ENCODE results near the gene SNCA. TPM values are rescaled to one million over a fixed set of nuclear protein-coding genes. Genes with fewer than 3 reads are reported as not detected.

The SNCA gene
- 100 to 1,000 TPM; 180 to 231 TPM for total RNA-seq

DNA sequence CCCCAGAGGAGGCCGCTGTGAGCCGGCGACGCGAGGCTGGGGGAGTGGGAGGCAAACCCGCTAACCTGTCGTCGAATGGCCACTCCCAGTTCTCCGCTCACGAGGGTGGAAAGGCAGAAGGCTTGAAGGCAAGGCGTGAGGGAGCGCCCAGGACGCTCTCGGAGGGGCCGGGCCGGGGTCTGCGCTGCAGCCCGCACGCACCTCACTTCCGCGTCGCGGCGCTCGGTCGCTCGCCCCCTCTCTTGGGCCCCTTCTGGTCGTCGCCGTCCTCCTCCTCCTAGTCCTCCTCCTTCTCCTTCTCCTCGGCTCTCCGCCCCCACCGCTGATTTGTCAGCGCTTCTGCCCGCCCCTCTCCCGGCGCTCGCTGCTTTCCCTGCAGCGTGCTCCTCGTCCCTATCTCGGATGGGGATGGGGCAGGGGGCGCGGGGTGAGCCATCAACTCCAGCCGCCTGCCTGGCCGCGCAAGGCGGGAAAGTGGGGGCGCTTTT, at the start of gene SNCA:
Gene SNCA, minus strand, starts transcription at position 265 of the 488 bp plus-strand sequence. CDS start 1,494 bp downstream, outside the sequence.

Other genes starting within 250 kb of the SNCA start
- under 1 TPM in 1 of 2 donors, not detected in 1; under 0.01 TPM for gene MMRN1, start 57.7 kb upstream of the SNCA start, total RNA-seq